HuH-7 (cell line): ENCODE measurements around the gene CCDC15.
A peak's percentile ranks its signal among the peaks of the same experiment; 100 is the strongest.

Source experiments
- DNase-seq: peaks from one replicate; pipeline ENCODE4 v3.0.0; 2011; ENCODE audit warnings: low spot score

CCDC15 gene

GRCh38 chr11:124953753-124954589 is at the start of gene CCDC15:
TSS of gene CCDC15 (plus strand) at chr11:124954202. CDS start at chr11:124954733, 531 bp downstream.
- DNase-seq: peak; percentile 81

GRCh38 chr11:124915541-124916369 is 38.2 kb upstream of the CCDC15 start:
- no peak for DNase-seq

- no peak for DNase-seq
Observed at GRCh38 chr11:124916370-124916710, 37.7 kb upstream of the CCDC15 start.

GRCh38 chr11:124917115-124917637 is 36.8 kb upstream of the CCDC15 start:
- DNase-seq: no peak

- no peak for DNase-seq
Observed at GRCh38 chr11:124918950-124919349, 35.1 kb upstream of the CCDC15 start, which contains the start of gene HEPN1. TSS of gene HEPN1 (plus strand) at chr11:124919250.

GRCh38 chr11:124919898-124920297 is 34.1 kb upstream of the CCDC15 start:
- no peak for DNase-seq

- DNase-seq: no peak
Observed at GRCh38 chr11:124920356-124920755, 33.6 kb upstream of the CCDC15 start.

GRCh38 chr11:124920870-124921609 is 33.0 kb upstream of the CCDC15 start:
- no peak for DNase-seq

GRCh38 chr11:124922831-124923230 is 31.2 kb upstream of the CCDC15 start:
- DNase-seq: no peak

GRCh38 chr11:124923296-124923695 is 30.7 kb upstream of the CCDC15 start:
- no peak for DNase-seq

GRCh38 chr11:124928942-124929665 is 24.9 kb upstream of the CCDC15 start:
- DNase-seq: no peak

GRCh38 chr11:124930799-124931198 is 23.2 kb upstream of the CCDC15 start:
- DNase-seq: no peak

GRCh38 chr11:124934862-124935547 is 19.0 kb upstream of the CCDC15 start:
- no peak for DNase-seq

GRCh38 chr11:124935548-124936514 is 18.2 kb upstream of the CCDC15 start, which contains the start of gene HEPACAM:
TSS of gene HEPACAM (minus strand) at chr11:124936047. CDS start at chr11:124936006, 41 bp downstream.
- DNase-seq: no peak

- no peak for DNase-seq
Observed at GRCh38 chr11:124937336-124937935, 16.6 kb upstream of the CCDC15 start.

GRCh38 chr11:124938206-124938765 is 15.7 kb upstream of the CCDC15 start:
- no peak for DNase-seq

- no peak for DNase-seq
Observed at GRCh38 chr11:124938970-124939369, 15.0 kb upstream of the CCDC15 start.

- DNase-seq: no peak
Observed at GRCh38 chr11:124941703-124942102, 12.3 kb upstream of the CCDC15 start.
